ENCODE measurements around the gene NRG4.

DNA sequence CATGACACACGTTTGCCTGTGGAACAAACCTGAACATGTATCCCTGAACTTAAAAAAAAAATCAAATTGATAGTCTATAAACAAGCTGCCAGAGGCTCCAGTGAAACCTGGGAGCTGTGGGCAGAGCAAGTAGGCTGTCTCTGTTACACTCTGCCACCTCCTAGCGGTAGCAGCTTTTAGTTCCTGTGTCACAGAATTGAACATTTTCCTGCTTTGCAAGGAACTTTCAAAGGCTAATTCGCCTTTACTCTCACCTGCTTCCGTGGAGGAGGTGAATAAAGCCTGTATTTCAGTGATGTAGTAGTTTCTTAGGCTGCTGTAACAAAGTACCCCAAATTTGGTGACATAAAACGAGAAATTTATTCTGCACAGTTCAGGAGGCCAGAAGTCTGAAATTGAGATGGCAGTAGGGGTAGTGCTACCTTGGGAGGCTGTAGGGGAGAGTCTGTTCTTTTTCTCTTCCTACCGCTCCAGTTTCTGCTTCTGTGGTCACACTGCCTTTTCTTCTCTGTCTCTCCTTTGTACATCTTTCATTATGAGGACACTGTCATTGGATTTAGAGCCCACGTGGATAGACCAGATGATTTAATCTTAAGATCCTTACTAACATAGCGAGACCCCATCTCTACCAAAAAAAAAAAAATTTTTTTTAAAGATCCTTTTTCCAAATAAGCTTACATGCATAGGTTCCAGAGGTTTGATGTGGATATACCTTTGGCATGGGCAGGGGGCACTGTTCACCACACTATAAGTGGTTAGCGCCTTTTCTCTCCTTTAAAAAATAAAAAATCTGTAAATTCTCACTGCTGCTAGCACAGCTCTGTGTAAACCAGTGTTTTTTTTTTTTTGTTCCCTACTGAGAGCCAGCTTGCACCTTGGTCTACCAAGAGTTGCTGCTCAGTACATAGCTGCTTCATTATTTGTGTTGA lies 83.3 kb downstream of the NRG4 start:
- TF ChIP-seq, protein P1, sequence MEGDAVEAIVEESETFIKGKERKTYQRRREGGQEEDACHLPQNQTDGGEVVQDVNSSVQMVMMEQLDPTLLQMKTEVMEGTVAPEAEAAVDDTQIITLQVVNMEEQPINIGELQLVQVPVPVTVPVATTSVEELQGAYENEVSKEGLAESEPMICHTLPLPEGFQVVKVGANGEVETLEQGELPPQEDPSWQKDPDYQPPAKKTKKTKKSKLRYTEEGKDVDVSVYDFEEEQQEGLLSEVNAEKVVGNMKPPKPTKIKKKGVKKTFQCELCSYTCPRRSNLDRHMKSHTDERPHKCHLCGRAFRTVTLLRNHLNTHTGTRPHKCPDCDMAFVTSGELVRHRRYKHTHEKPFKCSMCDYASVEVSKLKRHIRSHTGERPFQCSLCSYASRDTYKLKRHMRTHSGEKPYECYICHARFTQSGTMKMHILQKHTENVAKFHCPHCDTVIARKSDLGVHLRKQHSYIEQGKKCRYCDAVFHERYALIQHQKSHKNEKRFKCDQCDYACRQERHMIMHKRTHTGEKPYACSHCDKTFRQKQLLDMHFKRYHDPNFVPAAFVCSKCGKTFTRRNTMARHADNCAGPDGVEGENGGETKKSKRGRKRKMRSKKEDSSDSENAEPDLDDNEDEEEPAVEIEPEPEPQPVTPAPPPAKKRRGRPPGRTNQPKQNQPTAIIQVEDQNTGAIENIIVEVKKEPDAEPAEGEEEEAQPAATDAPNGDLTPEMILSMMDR (IDR thresholded peaks at IDR 0.05), result peak; percentile 74
- TF ChIP-seq REST (IDR thresholded peaks at IDR 0.05; ENCODE audit: insufficient read depth in 1 of 2, low read depth in 2 of 2, low read length in 1 of 2), result no peak
